ENCODE results near the gene RIPK1.

DNA sequence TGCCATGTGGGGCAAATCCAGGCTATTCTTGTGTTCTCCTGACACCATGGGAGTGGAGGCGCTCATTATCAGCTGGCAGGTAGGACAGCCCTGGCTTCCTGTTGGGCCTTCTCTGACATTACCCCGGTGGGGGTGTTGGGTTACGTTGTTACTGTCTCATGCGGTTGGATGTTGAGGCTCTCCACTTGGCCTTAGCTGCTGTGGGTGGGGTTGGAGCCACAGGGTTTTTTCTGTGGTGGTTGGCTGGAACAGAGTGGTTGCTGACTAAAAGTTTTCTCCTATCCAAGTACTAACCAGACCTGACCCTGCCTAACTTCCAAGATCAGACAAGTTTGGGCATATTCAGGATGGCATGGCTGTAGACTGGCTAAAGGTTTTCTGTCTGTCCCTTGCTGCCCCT, 20.2 kb downstream of the RIPK1 start:
- no peak for TF ChIP-seq CTCF (IDR thresholded peaks at IDR 0.05; ENCODE audit: low read length)
- TF ChIP-seq EZH2 (IDR thresholded peaks at IDR 0.05; ENCODE audit: borderline replicate concordance, low read length), result no peak

Measured in OCI-LY1 (cell line).